GM12878 (cell line): ENCODE results near the gene GPSM3.
A peak's percentile ranks its signal among the peaks of the same experiment; 100 is the strongest.

Experiments
- DPF2 ChIP-seq: fragments of 450-650 bp; IDR thresholded peaks from 2 replicates; pipeline ENCODE4 v1.6.1; 2017; ENCODE audit warnings: mild to moderate bottlenecking
- GABPA ChIP-seq: IDR thresholded peaks from 2 replicates; pipeline ENCODE4 v1.6.1; 2014; ENCODE audit warnings: antibody characterized with exemption, low read depth, mild to moderate bottlenecking, inconsistent platforms
- HDGF ChIP-seq: fragments of 450-650 bp; IDR thresholded peaks from 2 replicates; pipeline ENCODE4 v1.6.1; 2016; ENCODE audit warnings: antibody characterized with exemption

- TF ChIP-seq HDGF, result no peak; the same call in 1 of the 2 replicates
- TF ChIP-seq DPF2, result peak; percentile 94
- no peak for TF ChIP-seq GABPA
These were observed 3.6 kb upstream of the GPSM3 start for GRCh38 chr6:32195902-32196681.
